Skeletal muscle satellite cell (primary cell): ENCODE results near the gene TNS4.

ENCODE experiments used
- H3K27me3 ChIP-seq: 2 replicates; pipeline ENCODE4 v1.7.0; 2013; ENCODE audit warnings: low read length; ENCODE audit not compliant: control insufficient read depth, insufficient read depth
- H3K36me3 ChIP-seq: 2 replicates; pipeline ENCODE4 v1.7.0; 2013; ENCODE audit warnings: mild to moderate bottlenecking, control low read depth, low read length; ENCODE audit not compliant: insufficient read depth
- H3K4me1 ChIP-seq: 2 replicates; pipeline ENCODE4 v1.7.0; 2013; ENCODE audit warnings: low read length; ENCODE audit not compliant: control insufficient read depth, insufficient read depth
- H3K4me2 ChIP-seq: 2 replicates; pipeline ENCODE4 v1.7.0; 2013; ENCODE audit warnings: mild to moderate bottlenecking, low read length
- H3K4me3 ChIP-seq: 2 replicates; pipeline ENCODE4 v1.7.0; 2013; ENCODE audit warnings: low read length
- H3K9ac ChIP-seq: 2 replicates; pipeline ENCODE4 v1.7.0; 2013; ENCODE audit warnings: mild to moderate bottlenecking, low read depth, low read length, moderate library complexity
- H3K9me3 ChIP-seq: replicated peaks from 2 replicates; pipeline ENCODE4 v1.7.0; 2013; ENCODE audit warnings: mild to moderate bottlenecking, control low read depth, low read length

Gene TNS4

GRCh38 chr17:40457964-40458791, 43.2 kb downstream of the TNS4 start:
- H3K4me3 ChIP-seq, result no peak overlapping the region
- H3K4me1 ChIP-seq, result peaks cover 51% of the 10 kb centered on the region
- peak overlapping the region; percentile 43 for H3K9ac ChIP-seq
- peaks cover 63% of the 10 kb centered on the region for H3K36me3 ChIP-seq
- H3K27me3 ChIP-seq, result no peaks in the 10 kb centered on the region
- H3K9me3 ChIP-seq, result no peaks in the 10 kb centered on the region
- no peak overlapping the region for H3K4me2 ChIP-seq

GRCh38 chr17:40457369-40457768, 44.1 kb downstream of the TNS4 start:
- Histone ChIP-seq H3K9ac (peak overlapping the region; percentile 43), H3K4me3 (no peak overlapping the region), H3K36me3 (peaks cover 72% of the 10 kb centered on the region), H3K27me3 (no peaks in the 10 kb centered on the region), H3K4me1 (peaks cover 58% of the 10 kb centered on the region), H3K4me2 (no peak overlapping the region), H3K9me3 (no peaks in the 10 kb centered on the region)

GRCh38 chr17:40456396-40456951, 44.9 kb downstream of the TNS4 start:
- Histone ChIP-seq H3K27me3 (no peaks in the 10 kb centered on the region), H3K4me1 (peaks cover 67% of the 10 kb centered on the region), H3K36me3 (peaks cover 77% of the 10 kb centered on the region), H3K4me2 (no peak overlapping the region), H3K9me3 (no peaks in the 10 kb centered on the region), H3K4me3 (no peak overlapping the region), H3K9ac (peak overlapping the region; percentile 43)

GRCh38 chr17:40454613-40454995, 46.8 kb downstream of the TNS4 start:
- no peak overlapping the region for H3K4me3 ChIP-seq

GRCh38 chr17:40453881-40454612, 47.4 kb downstream of the TNS4 start:
- Histone ChIP-seq H3K4me2 (no peak overlapping the region), H3K4me3 (no peak overlapping the region), H3K9ac (no peak overlapping the region), H3K36me3 (peaks cover 81% of the 10 kb centered on the region), H3K27me3 (no peaks in the 10 kb centered on the region), H3K9me3 (no peaks in the 10 kb centered on the region), H3K4me1 (peaks cover 72% of the 10 kb centered on the region)

More at GRCh38 chr17:40454613-40454995, 46.8 kb downstream of the TNS4 start:
- Histone ChIP-seq H3K4me1 (peaks cover 76% of the 10 kb centered on the region), H3K4me2 (no peak overlapping the region), H3K9ac (no peak overlapping the region), H3K36me3 (peaks cover 86% of the 10 kb centered on the region), H3K9me3 (no peaks in the 10 kb centered on the region), H3K27me3 (no peaks in the 10 kb centered on the region)

- Histone ChIP-seq H3K36me3 (peaks cover 80% of the 10 kb centered on the region), H3K4me1 (peaks cover 76% of the 10 kb centered on the region), H3K9ac (peak overlapping the region; percentile 20), H3K9me3 (no peaks in the 10 kb centered on the region), H3K4me3 (no peak overlapping the region), H3K4me2 (peak overlapping the region; percentile 13), H3K27me3 (no peaks in the 10 kb centered on the region)
These were observed 48.5 kb downstream of the TNS4 start for GRCh38 chr17:40452921-40453378.

GRCh38 chr17:40452216-40452787, 49.1 kb downstream of the TNS4 start:
- peak overlapping the region; percentile 20 for H3K9ac ChIP-seq
- no peaks in the 10 kb centered on the region for H3K9me3 ChIP-seq
- H3K4me2 ChIP-seq, result peak overlapping the region; percentile 13
- H3K27me3 ChIP-seq, result no peaks in the 10 kb centered on the region
- H3K4me3 ChIP-seq, result no peak overlapping the region
- peaks cover 76% of the 10 kb centered on the region for H3K4me1 ChIP-seq
- peaks cover 79% of the 10 kb centered on the region for H3K36me3 ChIP-seq

GRCh38 chr17:40451420-40451819, 50.0 kb downstream of the TNS4 start:
- H3K9me3 ChIP-seq, result no peaks in the 10 kb centered on the region
- no peak overlapping the region for H3K4me3 ChIP-seq
- no peaks in the 10 kb centered on the region for H3K27me3 ChIP-seq
- H3K4me2 ChIP-seq, result peak overlapping the region; percentile 2
- H3K4me1 ChIP-seq, result peaks cover 76% of the 10 kb centered on the region
- H3K36me3 ChIP-seq, result peaks cover 79% of the 10 kb centered on the region
- H3K9ac ChIP-seq, result peak overlapping the region; percentile 34

GRCh38 chr17:40450175-40450574, 51.2 kb downstream of the TNS4 start:
- H3K27me3 ChIP-seq, result no peaks in the 10 kb centered on the region
- H3K9me3 ChIP-seq, result no peaks in the 10 kb centered on the region
- peaks cover 71% of the 10 kb centered on the region for H3K36me3 ChIP-seq
- H3K9ac ChIP-seq, result no peak overlapping the region
- peaks cover 78% of the 10 kb centered on the region for H3K4me1 ChIP-seq
- H3K4me2 ChIP-seq, result no peak overlapping the region
- no peak overlapping the region for H3K4me3 ChIP-seq

GRCh38 chr17:40448639-40449261, 52.7 kb downstream of the TNS4 start:
- Histone ChIP-seq H3K27me3 (no peaks in the 10 kb centered on the region), H3K4me3 (peak overlapping the region; percentile 60), H3K4me1 (peaks cover 68% of the 10 kb centered on the region), H3K4me2 (peak overlapping the region; percentile 76), H3K36me3 (peaks cover 57% of the 10 kb centered on the region), H3K9me3 (no peaks in the 10 kb centered on the region), H3K9ac (no peak overlapping the region)

- Histone ChIP-seq H3K36me3 (peaks cover 52% of the 10 kb centered on the region), H3K4me2 (peak overlapping the region; percentile 76), H3K9me3 (no peaks in the 10 kb centered on the region), H3K4me1 (peaks cover 66% of the 10 kb centered on the region), H3K9ac (peak overlapping the region; percentile 57), H3K4me3 (peak overlapping the region; percentile 60), H3K27me3 (no peaks in the 10 kb centered on the region)
These were observed 53.2 kb downstream of the TNS4 start for GRCh38 chr17:40448213-40448638.
